H7 (cell line): ENCODE measurements around the gene NR5A1. TPM values are rescaled to one million over a fixed set of nuclear protein-coding genes. Genes with fewer than 3 reads are reported as not detected.
A peak's percentile ranks its signal among the peaks of the same experiment; 100 is the strongest.

Source experiments
- DNase-seq: peaks from one replicate; pipeline ENCODE4 v3.0.0; 2012
- H3K27me3 ChIP-seq: 2 replicates; pipeline ENCODE4 v1.6.0; 2011; ENCODE audit warnings: mild to moderate bottlenecking, low read length; ENCODE audit not compliant: control insufficient read depth, insufficient read depth
- H3K36me3 ChIP-seq: replicated peaks from 2 replicates; pipeline ENCODE4 v1.5.1; 2011; ENCODE audit warnings: low read length; ENCODE audit not compliant: control insufficient read depth, insufficient read depth
- H3K4me3 ChIP-seq: 2 replicates; pipeline ENCODE4 v1.5.1; 2011; ENCODE audit warnings: low read depth, mild to moderate bottlenecking, control low read depth, low read length, moderate library complexity; ENCODE audit not compliant: insufficient read depth
- total RNA-seq: library from RNA; depleted of rRNA; stranded (reverse); fragments of >200 nt; shearing (Covaris generic); gene quantifications from 2 replicates; pipeline ENCODE4 v1.2.3, GENCODE V29; 2014

The NR5A1 gene
- total RNA-seq, 1 experiment from 2014 or later = 0.73 TPM

DNA sequence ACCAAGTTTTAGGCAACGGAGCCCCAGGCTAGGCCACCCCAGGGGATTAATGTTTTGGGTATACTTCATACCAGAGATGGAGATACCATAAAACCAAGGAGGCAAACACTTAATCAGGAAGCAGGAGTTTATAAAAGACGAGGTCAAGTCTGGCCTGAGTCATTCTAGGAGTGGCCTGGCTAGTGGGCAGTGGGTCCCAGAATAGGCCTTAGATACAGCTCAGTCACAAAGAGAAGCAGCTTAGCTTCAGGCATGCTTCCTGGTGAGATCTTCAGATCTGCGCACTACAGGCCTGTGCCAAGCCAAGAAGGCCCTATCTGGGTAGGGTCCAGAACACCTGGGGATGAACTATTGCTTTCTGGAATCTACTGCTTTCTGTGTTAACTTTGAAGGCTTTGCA, 20.6 kb upstream of the NR5A1 start:
- Histone ChIP-seq H3K36me3 (peaks cover 2% of the 10 kb centered on the region; the same call in 1 of the 2 replicates), H3K27me3 (no peaks in the 10 kb centered on the region), H3K4me3 (no peak overlapping the region)
- no peak for DNase-seq

- no peak overlapping the region for H3K4me3 ChIP-seq
- H3K36me3 ChIP-seq = peaks cover 2% of the 10 kb centered on the region; the same call in 1 of the 2 replicates
- H3K27me3 ChIP-seq = no peaks in the 10 kb centered on the region
- DNase-seq = no peak
Measured at GRCh38 chr9:124526174-124526573, 19.0 kb upstream of the NR5A1 start.

GRCh38 chr9:124522121-124523098, 15.2 kb upstream of the NR5A1 start:
- peaks cover 2% of the 10 kb centered on the region; the same call in 1 of the 2 replicates for H3K36me3 ChIP-seq

GRCh38 chr9:124521142-124521541, 13.9 kb upstream of the NR5A1 start:
- no peak for DNase-seq
- H3K36me3 ChIP-seq = peaks cover 2% of the 10 kb centered on the region; the same call in 1 of the 2 replicates
- no peaks in the 10 kb centered on the region for H3K27me3 ChIP-seq
- no peak overlapping the region for H3K4me3 ChIP-seq

More at GRCh38 chr9:124522121-124523098, 15.2 kb upstream of the NR5A1 start:
- Histone ChIP-seq H3K4me3 (no peak overlapping the region), H3K27me3 (no peaks in the 10 kb centered on the region)
- DNase-seq = peak; percentile 79

DNA sequence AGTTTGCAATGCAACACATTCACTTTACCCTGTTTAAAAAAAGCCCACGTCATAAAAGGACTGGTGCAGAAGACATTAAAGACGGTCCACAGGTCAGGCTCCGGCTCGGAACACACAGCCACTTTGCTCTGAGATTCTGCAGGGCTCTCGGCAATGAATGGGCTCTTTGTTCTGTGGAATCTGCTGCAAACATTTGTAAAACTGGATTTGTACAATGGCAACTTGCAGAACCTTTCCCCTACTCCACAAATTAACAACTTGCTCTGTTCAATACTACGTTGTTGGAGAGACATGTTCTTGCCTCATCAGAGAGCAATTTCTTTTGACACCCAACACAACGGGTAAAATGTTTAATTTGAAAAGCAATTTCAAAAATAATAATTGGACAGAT, 13.0 kb upstream of the NR5A1 start:
- H3K36me3 ChIP-seq = no peaks in the 10 kb centered on the region
- H3K27me3 ChIP-seq = no peaks in the 10 kb centered on the region
- DNase-seq = no peak
- H3K4me3 ChIP-seq = no peak overlapping the region

DNA sequence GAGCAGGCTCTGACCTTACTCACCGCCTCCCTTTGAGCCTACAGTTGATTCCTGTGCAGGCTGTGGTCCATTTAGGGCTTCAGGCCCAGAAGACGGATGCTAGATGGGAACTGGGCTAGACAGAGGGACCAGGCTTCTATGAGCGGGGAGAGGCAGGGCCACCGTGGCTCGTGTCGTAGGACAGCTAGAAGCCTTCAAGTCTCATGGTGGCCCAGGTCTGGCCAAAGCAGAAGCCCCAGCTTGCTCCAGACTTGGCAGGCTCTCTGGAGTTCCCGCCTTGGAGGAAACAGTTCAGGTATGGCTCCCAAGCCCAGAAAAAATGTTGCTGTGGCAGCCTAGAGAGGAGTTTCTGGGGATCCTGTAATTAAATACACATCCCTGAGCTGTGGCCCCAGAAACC, 10.9 kb upstream of the NR5A1 start:
- H3K27me3 ChIP-seq = no peaks in the 10 kb centered on the region
- no peak overlapping the region for H3K4me3 ChIP-seq
- DNase-seq = no peak
- H3K36me3 ChIP-seq = no peaks in the 10 kb centered on the region

GRCh38 chr9:124517600-124517999, 10.4 kb upstream of the NR5A1 start:
- no peak for DNase-seq
- Histone ChIP-seq H3K27me3 (no peaks in the 10 kb centered on the region), H3K4me3 (no peak overlapping the region), H3K36me3 (no peaks in the 10 kb centered on the region)

- Histone ChIP-seq H3K27me3 (no peaks in the 10 kb centered on the region), H3K4me3 (no peak overlapping the region), H3K36me3 (no peaks in the 10 kb centered on the region)
- DNase-seq = no peak
Measured at GRCh38 chr9:124514874-124515273, 7.7 kb upstream of the NR5A1 start.

DNA sequence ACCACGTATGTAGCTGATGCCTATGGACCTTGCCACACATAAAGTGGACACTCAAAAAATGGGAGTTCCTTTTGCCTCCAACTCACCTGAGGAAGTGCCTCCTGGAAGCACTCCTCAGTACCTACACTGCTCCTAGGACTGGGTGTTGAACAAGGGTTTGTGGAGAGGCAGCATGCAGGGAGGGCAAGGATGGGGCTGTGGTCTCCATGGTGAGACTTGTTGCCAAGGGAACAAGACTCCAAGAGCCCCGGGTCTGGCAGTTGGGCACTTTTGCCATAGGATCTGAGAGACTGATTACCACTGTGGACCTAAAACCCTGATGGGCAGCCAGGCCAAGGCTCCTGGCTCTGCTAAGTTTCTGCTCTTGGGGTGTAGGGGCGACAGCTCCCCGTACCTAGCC, 6.9 kb upstream of the NR5A1 start:
- Histone ChIP-seq H3K4me3 (no peak overlapping the region), H3K27me3 (no peaks in the 10 kb centered on the region), H3K36me3 (no peaks in the 10 kb centered on the region)
- peak; percentile 63 for DNase-seq

GRCh38 chr9:124513376-124513994, 6.3 kb upstream of the NR5A1 start:
- peak; percentile 65 for DNase-seq
- Histone ChIP-seq H3K4me3 (no peak overlapping the region), H3K36me3 (no peaks in the 10 kb centered on the region), H3K27me3 (no peaks in the 10 kb centered on the region)

GRCh38 chr9:124512806-124513204, 5.6 kb upstream of the NR5A1 start:
- DNase-seq = peak; percentile 68

DNA sequence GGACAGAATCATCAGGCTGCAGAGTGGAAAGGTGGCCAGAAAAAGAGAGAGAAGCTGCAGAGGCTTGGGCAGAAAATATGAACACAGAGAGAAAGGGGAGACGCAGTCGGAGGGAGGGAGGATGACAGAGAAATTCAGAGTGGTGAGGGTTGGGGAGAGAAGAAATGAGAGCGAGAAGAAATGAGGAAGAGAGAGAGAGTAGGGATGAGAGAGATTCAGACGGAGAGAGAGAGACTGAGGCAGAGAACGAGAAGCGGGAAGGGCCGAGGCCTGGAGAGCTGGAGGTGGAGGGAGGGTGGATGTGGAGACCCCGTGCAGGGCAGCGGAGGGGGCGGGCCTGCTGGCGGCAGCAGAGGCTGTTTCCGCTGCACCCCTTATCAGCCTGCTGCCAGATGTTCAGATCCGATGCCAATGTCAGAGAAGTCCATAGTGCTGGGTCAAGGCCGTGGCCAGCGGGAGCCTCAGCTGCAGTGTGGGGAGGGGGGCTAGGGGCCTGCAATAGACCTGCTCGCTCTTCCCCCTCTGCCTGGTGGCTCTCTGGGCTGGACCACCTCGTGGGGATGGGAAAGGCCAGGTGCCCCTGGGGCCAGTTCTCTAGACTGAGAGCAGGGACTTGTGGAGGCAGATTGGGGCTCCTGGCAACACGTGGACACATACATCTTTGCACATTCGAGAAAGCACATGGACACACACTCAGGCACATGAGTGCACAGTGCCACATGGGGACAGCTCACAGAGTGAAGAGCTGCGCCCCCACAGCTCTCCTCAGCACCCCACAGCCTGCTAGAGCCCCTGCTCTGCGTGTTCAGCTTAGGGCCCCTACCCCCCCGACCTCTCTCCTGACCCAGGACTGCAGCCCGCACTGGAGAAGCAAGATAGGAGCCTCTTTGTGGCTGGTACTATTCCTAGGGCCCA, 4.9 kb upstream of the NR5A1 start:
- DNase-seq = peak; percentile 83
- Histone ChIP-seq H3K36me3 (no peaks in the 10 kb centered on the region), H3K4me3 (no peak overlapping the region), H3K27me3 (no peaks in the 10 kb centered on the region)

More at GRCh38 chr9:124512806-124513204, 5.6 kb upstream of the NR5A1 start:
- Histone ChIP-seq H3K27me3 (no peaks in the 10 kb centered on the region), H3K36me3 (no peaks in the 10 kb centered on the region), H3K4me3 (no peak overlapping the region)

DNA sequence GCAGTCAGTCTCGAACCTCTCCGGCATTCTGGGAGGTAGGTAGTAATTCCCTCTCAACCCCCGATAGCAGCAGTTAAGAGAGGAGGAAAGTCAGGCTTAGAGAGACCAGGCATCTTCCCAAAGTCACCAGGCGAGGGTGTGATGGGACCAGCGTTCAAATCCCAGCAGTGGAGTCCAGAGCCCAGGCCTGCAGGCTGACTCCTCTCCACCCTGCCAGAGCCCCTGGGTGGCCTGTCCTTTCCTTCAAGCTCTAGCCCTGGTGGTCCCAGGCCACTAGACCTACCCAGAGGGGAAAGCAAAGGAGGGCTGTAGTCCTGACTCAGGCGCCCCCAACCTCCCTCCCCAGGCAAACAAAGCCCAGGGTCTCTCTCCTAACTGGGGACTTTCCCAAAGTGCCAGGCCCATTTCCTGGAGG, 4.2 kb upstream of the NR5A1 start:
- peak; percentile 81 for DNase-seq
- H3K4me3 ChIP-seq = no peak overlapping the region
- H3K27me3 ChIP-seq = peaks cover 1% of the 10 kb centered on the region; the same call in 1 of the 2 replicates
- no peaks in the 10 kb centered on the region for H3K36me3 ChIP-seq
